ENCODE data around the gene TRMT44. TPM values are rescaled to one million over a fixed set of nuclear protein-coding genes. Genes with fewer than 3 reads are reported as not detected.

The TRMT44 gene
- total and polyA plus RNA-seq, 2 of the 13 experiments (the other 11 are each of a cell fraction or from before 2014, with no cell fraction given) = 5.8 to 8.6 TPM

DNA sequence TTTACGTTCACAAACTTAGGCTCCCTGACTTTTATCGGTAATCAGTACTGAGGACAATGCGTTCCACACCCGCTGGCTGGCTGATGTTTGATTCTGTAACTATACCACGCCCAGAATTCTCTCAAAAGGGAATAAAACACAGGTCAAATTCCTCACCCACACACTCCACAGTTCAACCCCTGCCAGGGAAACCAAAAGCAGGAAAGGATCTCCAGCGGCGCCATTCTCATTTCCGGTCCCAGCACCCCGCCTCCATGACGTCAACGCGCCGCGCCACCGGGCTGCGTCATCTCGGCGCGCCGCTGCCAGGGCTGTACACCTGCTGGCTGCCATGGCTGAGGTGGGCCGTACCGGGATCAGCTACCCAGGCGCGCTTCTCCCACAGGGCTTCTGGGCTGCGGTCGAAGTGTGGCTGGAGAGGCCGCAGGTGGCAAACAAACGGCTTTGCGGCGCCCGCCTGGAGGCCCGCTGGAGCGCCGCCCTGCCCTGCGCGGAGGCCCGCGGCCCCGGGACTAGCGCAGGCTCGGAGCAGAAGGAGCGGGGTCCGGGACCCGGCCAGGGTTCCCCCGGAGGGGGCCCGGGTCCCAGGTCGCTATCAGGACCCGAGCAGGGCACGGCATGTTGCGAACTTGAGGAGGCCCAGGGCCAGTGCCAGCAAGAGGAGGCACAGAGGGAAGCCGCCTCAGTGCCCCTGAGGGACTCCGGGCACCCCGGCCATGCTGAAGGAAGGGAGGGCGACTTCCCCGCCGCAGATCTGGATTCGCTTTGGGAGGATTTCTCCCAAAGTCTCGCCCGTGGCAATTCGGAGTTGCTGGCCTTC lies at the start of gene TRMT44, which contains the start of gene ACOX3 (continued):
- TF ChIP-seq, protein P1, sequence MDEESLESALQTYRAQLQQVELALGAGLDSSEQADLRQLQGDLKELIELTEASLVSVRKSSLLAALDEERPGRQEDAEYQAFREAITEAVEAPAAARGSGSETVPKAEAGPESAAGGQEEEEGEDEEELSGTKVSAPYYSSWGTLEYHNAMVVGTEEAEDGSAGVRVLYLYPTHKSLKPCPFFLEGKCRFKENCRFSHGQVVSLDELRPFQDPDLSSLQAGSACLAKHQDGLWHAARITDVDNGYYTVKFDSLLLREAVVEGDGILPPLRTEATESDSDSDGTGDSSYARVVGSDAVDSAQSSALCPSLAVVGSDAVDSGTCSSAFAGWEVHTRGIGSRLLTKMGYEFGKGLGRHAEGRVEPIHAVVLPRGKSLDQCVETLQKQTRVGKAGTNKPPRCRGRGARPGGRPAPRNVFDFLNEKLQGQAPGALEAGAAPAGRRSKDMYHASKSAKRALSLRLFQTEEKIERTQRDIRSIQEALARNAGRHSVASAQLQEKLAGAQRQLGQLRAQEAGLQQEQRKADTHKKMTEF (CRISPR knock-in tag; IDR thresholded peaks at IDR 0.05) = peak; percentile 79
- TF ChIP-seq FOXK1 (CRISPR knock-in tag; IDR thresholded peaks at IDR 0.05; ENCODE audit: borderline replicate concordance, low read depth) (peak; percentile 94; the same call in 1 of the 2 replicates), ZNF781 (CRISPR knock-in tag; IDR thresholded peaks at IDR 0.05; ENCODE audit: borderline replicate concordance, not compliant biosample characterization) (no peak), XRCC5 (optimal IDR thresholded peaks at IDR 0.05; ENCODE audit: low read length) (peak; percentile 22), FOXJ3 (CRISPR knock-in tag; IDR thresholded peaks at IDR 0.05; ENCODE audit: borderline replicate concordance) (peak; percentile 42; the same call in 1 of the 2 replicates), SPEN (CRISPR knock-in tag; IDR thresholded peaks at IDR 0.05; ENCODE audit: low read depth) (peak; percentile 97), U2AF1 (optimal IDR thresholded peaks at IDR 0.05; ENCODE audit: low read depth, low read length) (peak; percentile 48), CAMTA2 (CRISPR knock-in tag; IDR thresholded peaks at IDR 0.05; ENCODE audit: borderline replicate concordance) (no peak; the same call in 1 of the 2 replicates), ZNF160 (CRISPR knock-in tag; IDR thresholded peaks at IDR 0.05) (0 out of 2 replicates have a peak, but pooled peaks have one; percentile 23), ZNF788 (CRISPR knock-in tag; IDR thresholded peaks at IDR 0.05; ENCODE audit: borderline replicate concordance) (peak; percentile 85; the same call in 1 of the 2 replicates), ZNF138 (CRISPR knock-in tag; IDR thresholded peaks at IDR 0.05; ENCODE audit: low read depth) (0 out of 2 replicates have a peak, but pooled peaks have one; percentile 68)
- TF ChIP-seq, protein P2, sequence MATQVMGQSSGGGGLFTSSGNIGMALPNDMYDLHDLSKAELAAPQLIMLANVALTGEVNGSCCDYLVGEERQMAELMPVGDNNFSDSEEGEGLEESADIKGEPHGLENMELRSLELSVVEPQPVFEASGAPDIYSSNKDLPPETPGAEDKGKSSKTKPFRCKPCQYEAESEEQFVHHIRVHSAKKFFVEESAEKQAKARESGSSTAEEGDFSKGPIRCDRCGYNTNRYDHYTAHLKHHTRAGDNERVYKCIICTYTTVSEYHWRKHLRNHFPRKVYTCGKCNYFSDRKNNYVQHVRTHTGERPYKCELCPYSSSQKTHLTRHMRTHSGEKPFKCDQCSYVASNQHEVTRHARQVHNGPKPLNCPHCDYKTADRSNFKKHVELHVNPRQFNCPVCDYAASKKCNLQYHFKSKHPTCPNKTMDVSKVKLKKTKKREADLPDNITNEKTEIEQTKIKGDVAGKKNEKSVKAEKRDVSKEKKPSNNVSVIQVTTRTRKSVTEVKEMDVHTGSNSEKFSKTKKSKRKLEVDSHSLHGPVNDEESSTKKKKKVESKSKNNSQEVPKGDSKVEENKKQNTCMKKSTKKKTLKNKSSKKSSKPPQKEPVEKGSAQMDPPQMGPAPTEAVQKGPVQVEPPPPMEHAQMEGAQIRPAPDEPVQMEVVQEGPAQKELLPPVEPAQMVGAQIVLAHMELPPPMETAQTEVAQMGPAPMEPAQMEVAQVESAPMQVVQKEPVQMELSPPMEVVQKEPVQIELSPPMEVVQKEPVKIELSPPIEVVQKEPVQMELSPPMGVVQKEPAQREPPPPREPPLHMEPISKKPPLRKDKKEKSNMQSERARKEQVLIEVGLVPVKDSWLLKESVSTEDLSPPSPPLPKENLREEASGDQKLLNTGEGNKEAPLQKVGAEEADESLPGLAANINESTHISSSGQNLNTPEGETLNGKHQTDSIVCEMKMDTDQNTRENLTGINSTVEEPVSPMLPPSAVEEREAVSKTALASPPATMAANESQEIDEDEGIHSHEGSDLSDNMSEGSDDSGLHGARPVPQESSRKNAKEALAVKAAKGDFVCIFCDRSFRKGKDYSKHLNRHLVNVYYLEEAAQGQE (IDR thresholded peaks at IDR 0.05; ENCODE audit: borderline replicate concordance in 1 of 2, low read depth in 1 of 2, low read length in 2 of 2) = peak in 1 of 2 experiments; percentile 38; a peak in 1 of 4 replicates
- TF ChIP-seq, protein P3, sequence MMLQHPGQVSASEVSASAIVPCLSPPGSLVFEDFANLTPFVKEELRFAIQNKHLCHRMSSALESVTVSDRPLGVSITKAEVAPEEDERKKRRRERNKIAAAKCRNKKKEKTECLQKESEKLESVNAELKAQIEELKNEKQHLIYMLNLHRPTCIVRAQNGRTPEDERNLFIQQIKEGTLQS (CRISPR knock-in tag; IDR thresholded peaks at IDR 0.05) = 0 out of 2 replicates have a peak, but pooled peaks have one; percentile 24
- TF ChIP-seq, protein P4, sequence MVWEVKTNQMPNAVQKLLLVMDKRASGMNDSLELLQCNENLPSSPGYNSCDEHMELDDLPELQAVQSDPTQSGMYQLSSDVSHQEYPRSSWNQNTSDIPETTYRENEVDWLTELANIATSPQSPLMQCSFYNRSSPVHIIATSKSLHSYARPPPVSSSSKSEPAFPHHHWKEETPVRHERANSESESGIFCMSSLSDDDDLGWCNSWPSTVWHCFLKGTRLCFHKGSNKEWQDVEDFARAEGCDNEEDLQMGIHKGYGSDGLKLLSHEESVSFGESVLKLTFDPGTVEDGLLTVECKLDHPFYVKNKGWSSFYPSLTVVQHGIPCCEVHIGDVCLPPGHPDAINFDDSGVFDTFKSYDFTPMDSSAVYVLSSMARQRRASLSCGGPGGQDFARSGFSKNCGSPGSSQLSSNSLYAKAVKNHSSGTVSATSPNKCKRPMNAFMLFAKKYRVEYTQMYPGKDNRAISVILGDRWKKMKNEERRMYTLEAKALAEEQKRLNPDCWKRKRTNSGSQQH (CRISPR knock-in tag; IDR thresholded peaks at IDR 0.05; ENCODE audit: low read depth) = peak; percentile 88
- TF ChIP-seq, protein P5, sequence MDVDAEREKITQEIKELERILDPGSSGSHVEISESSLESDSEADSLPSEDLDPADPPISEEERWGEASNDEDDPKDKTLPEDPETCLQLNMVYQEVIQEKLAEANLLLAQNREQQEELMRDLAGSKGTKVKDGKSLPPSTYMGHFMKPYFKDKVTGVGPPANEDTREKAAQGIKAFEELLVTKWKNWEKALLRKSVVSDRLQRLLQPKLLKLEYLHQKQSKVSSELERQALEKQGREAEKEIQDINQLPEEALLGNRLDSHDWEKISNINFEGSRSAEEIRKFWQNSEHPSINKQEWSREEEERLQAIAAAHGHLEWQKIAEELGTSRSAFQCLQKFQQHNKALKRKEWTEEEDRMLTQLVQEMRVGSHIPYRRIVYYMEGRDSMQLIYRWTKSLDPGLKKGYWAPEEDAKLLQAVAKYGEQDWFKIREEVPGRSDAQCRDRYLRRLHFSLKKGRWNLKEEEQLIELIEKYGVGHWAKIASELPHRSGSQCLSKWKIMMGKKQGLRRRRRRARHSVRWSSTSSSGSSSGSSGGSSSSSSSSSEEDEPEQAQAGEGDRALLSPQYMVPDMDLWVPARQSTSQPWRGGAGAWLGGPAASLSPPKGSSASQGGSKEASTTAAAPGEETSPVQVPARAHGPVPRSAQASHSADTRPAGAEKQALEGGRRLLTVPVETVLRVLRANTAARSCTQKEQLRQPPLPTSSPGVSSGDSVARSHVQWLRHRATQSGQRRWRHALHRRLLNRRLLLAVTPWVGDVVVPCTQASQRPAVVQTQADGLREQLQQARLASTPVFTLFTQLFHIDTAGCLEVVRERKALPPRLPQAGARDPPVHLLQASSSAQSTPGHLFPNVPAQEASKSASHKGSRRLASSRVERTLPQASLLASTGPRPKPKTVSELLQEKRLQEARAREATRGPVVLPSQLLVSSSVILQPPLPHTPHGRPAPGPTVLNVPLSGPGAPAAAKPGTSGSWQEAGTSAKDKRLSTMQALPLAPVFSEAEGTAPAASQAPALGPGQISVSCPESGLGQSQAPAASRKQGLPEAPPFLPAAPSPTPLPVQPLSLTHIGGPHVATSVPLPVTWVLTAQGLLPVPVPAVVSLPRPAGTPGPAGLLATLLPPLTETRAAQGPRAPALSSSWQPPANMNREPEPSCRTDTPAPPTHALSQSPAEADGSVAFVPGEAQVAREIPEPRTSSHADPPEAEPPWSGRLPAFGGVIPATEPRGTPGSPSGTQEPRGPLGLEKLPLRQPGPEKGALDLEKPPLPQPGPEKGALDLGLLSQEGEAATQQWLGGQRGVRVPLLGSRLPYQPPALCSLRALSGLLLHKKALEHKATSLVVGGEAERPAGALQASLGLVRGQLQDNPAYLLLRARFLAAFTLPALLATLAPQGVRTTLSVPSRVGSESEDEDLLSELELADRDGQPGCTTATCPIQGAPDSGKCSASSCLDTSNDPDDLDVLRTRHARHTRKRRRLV (CRISPR knock-in tag; IDR thresholded peaks at IDR 0.05) = no peak
